ENCODE measurements around the gene TRIM38.

GRCh38 chr6:25939593-25939992, 23.0 kb upstream of the TRIM38 start:
- TF ChIP-seq POLR2A (IDR thresholded peaks at IDR 0.05) (no peak), CTCF (IDR thresholded peaks at IDR 0.05) (no peak)

Measured in esophagus squamous epithelium (tissue), 4 donors.